ENCODE data around the gene TMEFF1.

The TMEFF1 gene

GRCh38 chr9:100549048-100549447 lies 76.1 kb downstream of the TMEFF1 start:
- DNase-seq (ENCODE audit: low read depth): no peak
- no peak for TF ChIP-seq CTCF (IDR thresholded peaks at IDR 0.05; ENCODE audit: low read depth, low read length, missing control alignments)
- H3K4me3 ChIP-seq (ENCODE audit: low read depth, low read length): no peak overlapping the region

GRCh38 chr9:100554935-100555401 lies 82.0 kb downstream of the TMEFF1 start:
- DNase-seq (ENCODE audit: low read depth): no peak
- no peak overlapping the region for H3K4me3 ChIP-seq (ENCODE audit: low read depth, low read length)
- no peak for TF ChIP-seq CTCF (IDR thresholded peaks at IDR 0.05; ENCODE audit: low read depth, low read length, missing control alignments)

- no peak overlapping the region for H3K4me3 ChIP-seq (ENCODE audit: low read depth, low read length)
- TF ChIP-seq CTCF (IDR thresholded peaks at IDR 0.05; ENCODE audit: low read depth, low read length, missing control alignments): no peak
- no peak for DNase-seq (ENCODE audit: low read depth)
Observed at GRCh38 chr9:100555471-100555870, 82.5 kb downstream of the TMEFF1 start.

- TF ChIP-seq CTCF (IDR thresholded peaks at IDR 0.05; ENCODE audit: low read depth, low read length, missing control alignments): no peak
- no peak overlapping the region for H3K4me3 ChIP-seq (ENCODE audit: low read depth, low read length)
- no peak for DNase-seq (ENCODE audit: low read depth)
Observed at GRCh38 chr9:100557053-100557452, 84.1 kb downstream of the TMEFF1 start.

GRCh38 chr9:100561256-100561655 lies 88.3 kb downstream of the TMEFF1 start:
- H3K4me3 ChIP-seq (ENCODE audit: low read depth, low read length): no peak overlapping the region
- DNase-seq (ENCODE audit: low read depth): no peak
- no peak for TF ChIP-seq CTCF (IDR thresholded peaks at IDR 0.05; ENCODE audit: low read depth, low read length, missing control alignments)

- no peak overlapping the region for H3K4me3 ChIP-seq (ENCODE audit: low read depth, low read length)
- DNase-seq (ENCODE audit: low read depth): no peak
- no peak for TF ChIP-seq CTCF (IDR thresholded peaks at IDR 0.05; ENCODE audit: low read depth, low read length, missing control alignments)
Observed at GRCh38 chr9:100567856-100568255, 94.9 kb downstream of the TMEFF1 start.

GRCh38 chr9:100573655-100574260 lies 100.8 kb downstream of the TMEFF1 start:
- no peak for TF ChIP-seq CTCF (IDR thresholded peaks at IDR 0.05; ENCODE audit: low read depth, low read length, missing control alignments)
- DNase-seq (ENCODE audit: low read depth): no peak
- H3K4me3 ChIP-seq (ENCODE audit: low read depth, low read length): no peak overlapping the region

Measured in GM12864 (cell line).